CD4-positive, alpha-beta T cell treated with Interleukin-4 for 1 hour (primary cell): ENCODE data around the gene SGPP2.
A peak's percentile ranks its signal among the peaks of the same experiment; 100 is the strongest.
"Not testable (repeated sequence)": the region's sequence is repeated elsewhere in the genome, so short reads cannot be mapped to it uniquely, and the experiment has no call there.

ENCODE experiments used
- DNase-seq, 2 donors: peaks; one replicate each; pipeline ENCODE4 v3.0.0-alpha.2; 2020 to 2022

Gene SGPP2

GRCh38 chr2:222424276-222424728 lies at the start of gene SGPP2:
SGPP2 (plus strand) TSS chr2:222424543; CDS start chr2:222424603, 60 bp downstream.
- peak in 1 of 2 donors; percentile 29 for DNase-seq

GRCh38 chr2:222375798-222376197 lies 48.5 kb upstream of the SGPP2 start:
- no peak for DNase-seq

DNA sequence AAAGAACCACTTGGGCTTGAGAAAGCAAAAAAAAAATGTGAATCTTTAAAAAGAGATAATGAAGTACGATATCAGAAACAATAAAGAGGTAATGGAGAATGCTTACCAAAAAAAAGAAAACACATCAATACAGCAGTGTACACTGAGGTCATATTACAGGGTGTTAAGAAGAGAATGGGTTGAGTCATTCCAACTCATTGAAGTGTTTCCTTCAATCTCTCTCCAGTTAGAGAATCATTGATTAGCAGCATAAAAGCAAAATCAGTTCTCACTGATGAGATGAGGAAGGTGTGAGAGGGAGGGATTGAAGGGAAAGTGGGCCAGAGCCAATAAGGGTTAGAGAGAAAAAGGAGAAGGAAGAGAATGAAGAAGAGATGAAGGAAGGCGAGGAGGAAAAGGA lies 43.9 kb upstream of the SGPP2 start:
- no peak for DNase-seq

GRCh38 chr2:222381566-222381965 lies 42.8 kb upstream of the SGPP2 start:
- DNase-seq = no peak

GRCh38 chr2:222383255-222383654 lies 41.1 kb upstream of the SGPP2 start:
- no peak for DNase-seq

- DNase-seq = no peak
These were observed 32.5 kb upstream of the SGPP2 start for GRCh38 chr2:222391743-222392285.

DNA sequence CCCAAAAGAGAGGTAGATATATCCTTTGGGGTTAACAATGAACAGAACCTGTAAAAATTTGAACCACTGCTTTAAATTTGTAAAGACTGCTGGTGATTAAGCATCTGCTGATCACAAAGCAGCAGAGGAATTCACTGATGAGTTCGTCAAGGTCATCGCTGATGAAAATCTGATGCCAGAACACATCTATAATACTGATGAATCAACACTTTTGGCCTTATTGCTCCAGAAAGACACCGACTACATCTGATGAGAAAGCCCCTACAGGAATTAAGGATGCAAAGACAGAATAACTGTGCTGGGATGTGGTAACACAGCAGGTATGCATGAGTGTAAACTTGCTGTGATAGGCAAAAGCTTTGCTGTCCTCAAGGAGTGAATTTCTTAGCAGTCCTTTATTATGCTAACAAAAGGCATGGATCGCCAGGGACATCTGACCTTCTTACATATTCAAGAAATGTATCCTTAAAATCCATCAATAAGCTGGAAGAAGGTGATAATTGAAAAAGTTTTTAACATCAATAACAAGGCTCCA lies 30.5 kb upstream of the SGPP2 start:
- no peak for DNase-seq

- no peak for DNase-seq
These were observed 25.9 kb upstream of the SGPP2 start for GRCh38 chr2:222398446-222398885.

- no peak for DNase-seq
These were observed 25.1 kb upstream of the SGPP2 start for GRCh38 chr2:222399038-222399783.

GRCh38 chr2:222404151-222404905 lies 20.0 kb upstream of the SGPP2 start:
- DNase-seq = peak in 1 of 2 donors; percentile 73

DNA sequence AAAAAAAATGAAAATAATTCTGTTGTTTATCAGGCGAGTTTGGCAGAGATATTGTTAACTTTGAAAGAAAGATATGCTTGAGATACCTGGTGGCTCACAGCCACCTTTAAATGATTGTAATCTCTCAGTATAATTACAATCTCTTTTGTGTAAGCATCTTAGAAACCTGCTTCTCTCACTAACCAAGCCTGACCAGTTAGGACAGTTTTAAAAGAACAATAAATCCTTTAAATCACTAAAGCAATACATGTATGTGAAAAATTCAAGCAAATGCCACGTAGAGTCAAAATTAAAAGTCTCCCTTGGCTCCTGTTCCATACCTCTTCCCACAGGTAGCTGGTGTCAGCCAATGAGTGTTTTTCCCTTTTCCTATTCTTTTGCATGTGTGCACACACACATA lies 15.7 kb upstream of the SGPP2 start:
- DNase-seq = no peak

- DNase-seq = no peak
These were observed 13.8 kb upstream of the SGPP2 start for GRCh38 chr2:222410534-222410933.

GRCh38 chr2:222412334-222412733 lies 12.0 kb upstream of the SGPP2 start:
- DNase-seq = not testable (repeated sequence)

GRCh38 chr2:222413295-222413911 lies 10.9 kb upstream of the SGPP2 start:
- DNase-seq = no peak

DNA sequence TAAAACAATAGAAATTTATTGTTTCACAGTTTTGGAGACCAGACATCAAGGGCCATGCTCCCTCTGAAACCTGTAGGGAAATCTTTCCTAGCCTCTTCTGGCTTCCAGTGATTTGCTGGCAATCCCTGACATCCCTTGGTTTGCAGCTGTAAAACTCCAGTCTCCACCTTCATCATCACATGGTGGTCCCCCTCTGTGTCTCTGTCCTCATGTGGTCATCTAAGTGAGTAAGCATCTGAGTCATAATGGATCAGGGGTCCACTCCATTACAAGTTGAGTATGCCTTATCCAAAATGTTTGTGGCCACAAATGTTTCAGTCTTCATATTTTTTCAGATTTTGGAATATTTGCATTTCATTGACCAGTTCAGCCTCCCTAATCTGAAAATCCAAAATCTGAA lies 5.6 kb upstream of the SGPP2 start:
- DNase-seq = no peak

- DNase-seq = no peak
These were observed 3.8 kb upstream of the SGPP2 start for GRCh38 chr2:222420508-222420907.

DNA sequence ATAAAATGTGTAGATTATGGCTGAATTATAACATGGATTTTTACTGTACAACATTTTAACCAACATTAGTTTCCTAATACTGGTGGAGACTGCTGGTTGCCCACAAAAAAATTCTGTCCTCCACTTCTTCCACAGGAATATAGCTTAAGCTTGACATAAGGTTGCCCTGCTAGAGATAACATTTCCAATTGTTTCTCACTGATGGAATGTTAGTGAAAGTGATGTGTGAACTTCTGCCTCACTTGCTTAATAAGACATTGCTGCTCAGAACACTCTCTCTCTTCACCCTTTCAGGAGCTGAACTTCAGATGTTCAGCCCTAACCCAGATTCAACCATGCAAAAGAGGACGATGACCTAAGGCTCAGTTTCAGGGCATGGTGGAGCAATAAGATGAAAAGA lies 2.7 kb upstream of the SGPP2 start:
- DNase-seq = no peak

DNA sequence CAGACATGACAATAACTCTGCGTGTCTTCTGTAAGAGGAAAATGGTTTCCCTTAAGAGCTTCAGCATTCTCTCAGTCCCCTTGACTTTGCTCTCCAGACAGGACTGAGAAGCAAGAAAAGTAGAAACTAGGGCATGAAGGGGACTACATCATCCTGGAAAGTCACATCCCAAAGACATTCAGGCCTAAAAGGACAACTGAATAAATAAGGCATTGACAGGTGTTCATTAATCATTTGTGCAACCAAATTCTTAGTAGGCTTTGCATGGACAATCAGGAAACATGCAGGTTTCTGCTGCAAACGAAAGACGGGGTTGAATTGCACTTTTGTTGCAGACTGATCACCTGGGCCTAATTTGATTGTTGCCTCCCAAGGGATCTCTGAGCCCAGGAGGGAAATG lies 1.2 kb upstream of the SGPP2 start:
- no peak for DNase-seq

GRCh38 chr2:222423632-222424275 lies 589 bp upstream of the SGPP2 start:
- peak; percentile 36 to 72 for DNase-seq

GRCh38 chr2:222424729-222425671 lies 657 bp downstream of the SGPP2 start:
- DNase-seq = peak in 1 of 2 donors; percentile 55

- peak in 1 of 2 donors; percentile 26 for DNase-seq
These were observed 3.4 kb downstream of the SGPP2 start for GRCh38 chr2:222427646-222428301.
